K562 (cell line): ENCODE data around the gene CLCNKA. TPM values are rescaled to one million over a fixed set of nuclear protein-coding genes. Genes with fewer than 3 reads are reported as not detected.

Source experiments
- ETS2 ChIP-seq: IDR thresholded peaks from 2 replicates; pipeline ENCODE4 v1.6.1; 2016; ENCODE audit warnings: borderline replicate concordance, missing genetic modification characterization, mild to moderate bottlenecking, moderate library complexity, missing compliant biosample characterization; ENCODE audit not compliant: poor library complexity, severe bottlenecking
- FOXJ3 ChIP-seq: sonication (generic); formaldehyde crosslinking; IDR thresholded peaks from 2 replicates; pipeline ENCODE4 v1.4.0; 2020; ENCODE audit warnings: mild to moderate bottlenecking, missing genetic modification reagents
- GMEB1 ChIP-seq: fragments of 250-450 bp; sonication (Bioruptor Pico); IDR thresholded peaks from 2 replicates; pipeline ENCODE4 v1.4.0; 2020; ENCODE audit warnings: mild to moderate bottlenecking
- HSF4 ChIP-seq: fragments of 250-450 bp; sonication (Bioruptor Pico); IDR thresholded peaks from 2 replicates; pipeline ENCODE4 v2.1.2; 2022; ENCODE audit warnings: mild to moderate bottlenecking, moderate library complexity, borderline replicate concordance
- ZNF217 ChIP-seq: sonication (generic); formaldehyde crosslinking; IDR thresholded peaks from 2 replicates; pipeline ENCODE4 v1.8.0; 2022; ENCODE audit warnings: mild to moderate bottlenecking, missing genetic modification reagents
- ZNF780A ChIP-seq: fragments of 250-450 bp; sonication (Bioruptor Pico); IDR thresholded peaks from 2 replicates; pipeline ENCODE4 v1.5.0; 2021; ENCODE audit warnings: mild to moderate bottlenecking
- polyA plus RNA-seq, 8 experiments: library from polyadenylated mRNA; depleted of rRNA in 4 of 8; stranded (reverse) in 5 of 8; unstranded in 3 of 8; fragments of >200 nt; fragmentation: Nextera tagmentation in 2 of 8; fragmentation: Illumina TruSeq in 1 of 8; extraction: Ambion mirVana in 2 of 8; extraction: Trizol in 1 of 8; gene quantifications; 2 replicates each; pipeline versions ENCODE4 v1.2.1 to v1.2.3, GENCODE V29; 2011 to 2014; ENCODE audit warnings: inconsistent platforms in 1 of 8, missing spikeins in 1 of 8
- total RNA-seq, 7 experiments: library from RNA; depleted of rRNA in 6 of 7; stranded (reverse); fragments of >200 nt in 6 of 7; fragmentation: Illumina TruSeq in 2 of 7; extraction: Trizol in 2 of 7; gene quantifications; 2 replicates each; pipeline versions ENCODE4 v1.2.1 to v1.2.3, GENCODE V29; 2011 to 2021; ENCODE audit warnings: low replicate concordance in 1 of 7
- TF ChIP-seq, protein P1 (sequence below), 3 experiments: fragments of 200-800 bp in 1 of 3; fragments of 250-450 bp in 1 of 3; fragments of 450-650 bp in 1 of 3; sonication (Bioruptor Pico) in 1 of 3; sonication (Bioruptor generic) in 1 of 3; formaldehyde crosslinking in 1 of 3; IDR thresholded peaks; 2 replicates each; pipeline versions ENCODE4 v1.6.1 to v1.8.0; 2016 to 2022; ENCODE audit warnings: mild to moderate bottlenecking in 2 of 3, missing genetic modification characterization in 2 of 3, missing compliant biosample characterization in 1 of 3, moderate library complexity in 1 of 3

CLCNKA gene
- total and polyA plus RNA-seq, 9 of the 15 experiments (the other 6 are each of a cell fraction or from before 2014, with no cell fraction given), result 0.03 to 0.37 (median 0.10) TPM; not detected in 3

GRCh38 chr1:16032388-16033102 is 10.7 kb downstream of the CLCNKA start (continued):
- TF ChIP-seq, protein P1, sequence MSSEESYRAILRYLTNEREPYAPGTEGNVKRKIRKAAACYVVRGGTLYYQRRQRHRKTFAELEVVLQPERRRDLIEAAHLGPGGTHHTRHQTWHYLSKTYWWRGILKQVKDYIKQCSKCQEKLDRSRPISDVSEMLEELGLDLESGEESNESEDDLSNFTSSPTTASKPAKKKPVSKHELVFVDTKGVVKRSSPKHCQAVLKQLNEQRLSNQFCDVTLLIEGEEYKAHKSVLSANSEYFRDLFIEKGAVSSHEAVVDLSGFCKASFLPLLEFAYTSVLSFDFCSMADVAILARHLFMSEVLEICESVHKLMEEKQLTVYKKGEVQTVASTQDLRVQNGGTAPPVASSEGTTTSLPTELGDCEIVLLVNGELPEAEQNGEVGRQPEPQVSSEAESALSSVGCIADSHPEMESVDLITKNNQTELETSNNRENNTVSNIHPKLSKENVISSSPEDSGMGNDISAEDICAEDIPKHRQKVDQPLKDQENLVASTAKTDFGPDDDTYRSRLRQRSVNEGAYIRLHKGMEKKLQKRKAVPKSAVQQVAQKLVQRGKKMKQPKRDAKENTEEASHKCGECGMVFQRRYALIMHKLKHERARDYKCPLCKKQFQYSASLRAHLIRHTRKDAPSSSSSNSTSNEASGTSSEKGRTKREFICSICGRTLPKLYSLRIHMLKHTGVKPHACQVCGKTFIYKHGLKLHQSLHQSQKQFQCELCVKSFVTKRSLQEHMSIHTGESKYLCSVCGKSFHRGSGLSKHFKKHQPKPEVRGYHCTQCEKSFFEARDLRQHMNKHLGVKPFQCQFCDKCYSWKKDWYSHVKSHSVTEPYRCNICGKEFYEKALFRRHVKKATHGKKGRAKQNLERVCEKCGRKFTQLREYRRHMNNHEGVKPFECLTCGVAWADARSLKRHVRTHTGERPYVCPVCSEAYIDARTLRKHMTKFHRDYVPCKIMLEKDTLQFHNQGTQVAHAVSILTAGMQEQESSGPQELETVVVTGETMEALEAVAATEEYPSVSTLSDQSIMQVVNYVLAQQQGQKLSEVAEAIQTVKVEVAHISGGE (CRISPR knock-in tag; IDR thresholded peaks at IDR 0.05), result no peak
- TF ChIP-seq ZNF217 (CRISPR knock-in tag), result no peak
- no peak for TF ChIP-seq HSF4
- no peak for TF ChIP-seq FOXJ3 (CRISPR knock-in tag)
- TF ChIP-seq GMEB1 (CRISPR knock-in tag), result no peak
- no peak for TF ChIP-seq ZNF780A (CRISPR knock-in tag)
- TF ChIP-seq ETS2 (tag), result no peak
